ENCODE measurements around the gene NPRL2. TPM values are rescaled to one million over a fixed set of nuclear protein-coding genes. Genes with fewer than 3 reads are reported as not detected.

NPRL2 gene
- total and polyA plus RNA-seq, 9 of the 15 experiments (the other 6 are each of a cell fraction or from before 2014, with no cell fraction given), result 17.4 to 40.4 (median 24.4) TPM

DNA sequence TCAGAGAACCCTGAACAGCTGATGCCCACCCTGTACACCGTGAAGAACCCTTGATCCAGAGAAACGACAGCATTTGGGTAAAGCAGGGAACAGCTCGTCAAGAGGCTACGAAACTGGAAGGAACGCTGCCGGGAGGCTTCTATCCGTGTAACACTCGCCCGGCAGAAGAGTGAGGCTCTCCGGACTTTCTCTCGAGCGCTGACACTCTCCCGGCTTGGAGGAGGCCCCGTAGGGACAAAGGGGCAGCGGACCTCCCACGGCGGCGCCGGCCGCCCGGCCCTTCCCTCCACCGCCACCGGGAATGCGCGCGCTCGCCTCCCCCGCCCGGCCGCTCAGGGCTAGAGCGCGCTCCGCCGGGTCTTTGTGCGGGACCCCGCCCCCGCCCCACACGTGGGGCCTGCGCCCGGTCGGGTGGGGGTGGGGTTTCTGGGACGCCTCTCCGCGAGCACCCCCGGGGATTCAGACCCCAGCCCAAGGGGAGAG is 29.7 kb downstream of the NPRL2 start (continued):
- TF ChIP-seq ZNF41 (CRISPR knock-in tag; conservative IDR thresholded peaks at IDR 0.05) (no peak), BACH1 (tag; IDR thresholded peaks at IDR 0.05) (no peak), RFX5 (IDR thresholded peaks at IDR 0.05; ENCODE audit: low read depth, low read length) (no peak), ZC3H4 (CRISPR knock-in tag; IDR thresholded peaks at IDR 0.05; ENCODE audit: borderline replicate concordance) (no peak), TAF9B (IDR thresholded peaks at IDR 0.05; ENCODE audit: partially characterized antibody) (no peak), ZNF197 (CRISPR knock-in tag; IDR thresholded peaks at IDR 0.05; ENCODE audit: low read depth) (no peak), NRF1 (conservative IDR thresholded peaks at IDR 0.05 in 1 of 2, IDR thresholded peaks at IDR 0.05 in 1 of 2) (peak; percentile 70 to 73; a peak in 3 of 4 replicates), KLF1 (tag; IDR thresholded peaks at IDR 0.05) (no peak), KLF10 (CRISPR knock-in tag; IDR thresholded peaks at IDR 0.05) (no peak), GATAD2A (IDR thresholded peaks at IDR 0.05) (no peak), ZNF766 (CRISPR knock-in tag; conservative IDR thresholded peaks at IDR 0.05) (no peak), BRF2 (IDR thresholded peaks at IDR 0.05; ENCODE audit: borderline replicate concordance, insufficient read depth, insufficient read length) (no peak), ZNF384 (IDR thresholded peaks at IDR 0.05; ENCODE audit: low read depth, low read length) (no peak), ZNF239 (CRISPR knock-in tag; IDR thresholded peaks at IDR 0.05) (no peak), KHSRP (IDR thresholded peaks at IDR 0.05) (no peak), LARP7 (IDR thresholded peaks at IDR 0.05) (no peak), SP1 (CRISPR knock-in tag; IDR thresholded peaks at IDR 0.05) (no peak), ZBTB11 (CRISPR knock-in tag; IDR thresholded peaks at IDR 0.05) (peak in 1 of 3 experiments; percentile 27; a peak in 1 of 6 replicates), CTCFL (IDR thresholded peaks at IDR 0.05; ENCODE audit: borderline replicate concordance, insufficient read depth, low read depth, low read length, poor library complexity, severe bottlenecking) (no peak), ERF (CRISPR knock-in tag; IDR thresholded peaks at IDR 0.05) (no peak), EP300 (IDR thresholded peaks at IDR 0.05; ENCODE audit: low read length) (no peak), NR2F6 (CRISPR knock-in tag; IDR thresholded peaks at IDR 0.05) (no peak), FIP1L1 (IDR thresholded peaks at IDR 0.05; ENCODE audit: low read depth, low read length, poor library complexity, severe bottlenecking) (peak; percentile 37), NR1H2 (CRISPR knock-in tag; IDR thresholded peaks at IDR 0.05) (no peak)

Measured in K562 (cell line).